Glomerular endothelial cell (primary cell): ENCODE measurements around the gene TUBGCP3. TPM values are rescaled to one million over a fixed set of nuclear protein-coding genes. Genes with fewer than 3 reads are reported as not detected.
"Not testable (repeated sequence)": the region's sequence is repeated elsewhere in the genome, so short reads cannot be mapped to it uniquely, and the experiment has no call there.

Source experiments
- DNase-seq: peaks from one replicate; pipeline ENCODE4 v3.0.0-alpha.2; 2011; ENCODE audit warnings: low read depth, low spot score; ENCODE audit errors: extremely low read depth
- total RNA-seq: library from RNA; depleted of rRNA; stranded (reverse); fragments of >200 nt; gene quantifications from 2 replicates; pipeline ENCODE4 v1.2.3, GENCODE V29; 2015

TUBGCP3 gene
- total RNA-seq, 1 donor from 2014 or later: 24.6 TPM

DNA sequence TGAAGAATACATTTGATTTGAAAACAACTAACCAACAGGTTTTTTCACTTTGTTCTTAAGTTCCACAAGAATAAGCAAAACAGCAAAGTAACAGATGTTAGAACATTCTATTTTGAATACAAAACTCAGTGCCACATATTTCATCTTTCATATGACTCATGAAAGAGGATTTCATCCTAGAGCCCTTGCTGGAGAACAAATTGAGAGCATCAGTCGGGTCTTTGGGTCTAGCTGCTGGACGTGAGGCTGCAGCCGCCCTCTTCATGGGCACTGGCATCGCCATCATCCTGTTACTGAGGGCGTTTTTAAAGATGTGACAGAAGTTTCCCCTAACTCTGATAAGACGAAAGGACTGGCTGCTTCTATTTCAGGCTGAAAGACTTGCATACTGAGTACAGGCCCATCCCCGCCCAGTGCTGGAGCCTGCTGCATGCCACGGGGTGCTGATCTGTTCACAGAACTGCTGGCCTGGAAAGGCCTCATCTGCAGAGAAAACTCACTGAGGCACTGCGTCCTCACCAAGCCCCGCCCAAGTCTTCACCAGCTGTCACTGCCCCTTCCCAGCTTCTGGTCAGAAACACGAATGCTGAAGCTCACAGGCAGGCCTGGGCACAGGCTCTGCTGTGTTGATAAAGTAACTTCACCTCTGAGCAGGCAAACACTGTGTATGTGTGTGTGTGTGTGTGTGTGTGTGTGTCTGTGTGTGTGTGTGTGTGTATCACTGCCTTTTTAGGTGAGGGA lies 101.4 kb downstream of the TUBGCP3 start:
- DNase-seq: no peak

DNA sequence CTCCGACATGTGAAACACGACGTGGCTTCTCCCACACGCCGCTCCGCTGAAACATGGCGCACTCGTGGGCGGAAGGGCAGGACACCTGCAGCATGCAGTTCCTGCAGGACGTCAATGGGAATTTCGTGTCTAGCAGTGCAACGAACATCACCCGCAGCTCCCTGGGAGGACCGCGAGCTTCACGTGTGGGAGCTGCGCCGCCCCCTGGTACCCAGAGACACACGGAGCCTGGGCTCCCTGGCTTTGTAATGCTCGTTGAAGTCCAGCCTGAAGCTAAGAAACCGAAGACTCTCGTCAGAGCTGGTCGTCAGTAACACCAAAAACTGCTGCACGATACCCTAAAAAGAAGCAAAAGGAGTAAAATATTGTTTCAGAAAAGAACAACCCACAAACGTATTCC lies 102.1 kb downstream of the TUBGCP3 start:
- DNase-seq: not testable (repeated sequence)

DNA sequence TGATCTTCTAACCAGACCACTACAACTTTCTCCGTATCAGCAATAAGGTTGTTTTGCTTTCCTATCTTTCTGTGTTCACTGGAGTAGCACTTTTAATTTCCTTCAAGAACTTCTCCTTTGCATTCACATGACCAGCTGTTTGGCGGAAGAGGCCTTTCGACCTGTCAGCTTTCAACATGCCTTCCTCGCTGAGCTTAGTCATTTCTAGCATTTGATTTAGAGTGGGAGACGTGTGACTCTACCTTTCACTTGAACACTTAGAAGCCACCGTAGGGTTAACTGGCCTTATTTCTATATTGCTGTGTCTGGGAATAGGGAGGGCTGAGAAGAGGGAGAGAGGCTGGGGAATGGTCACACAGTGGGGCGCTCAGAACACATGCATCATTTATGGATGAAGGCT lies 104.7 kb downstream of the TUBGCP3 start:
- no peak for DNase-seq

DNA sequence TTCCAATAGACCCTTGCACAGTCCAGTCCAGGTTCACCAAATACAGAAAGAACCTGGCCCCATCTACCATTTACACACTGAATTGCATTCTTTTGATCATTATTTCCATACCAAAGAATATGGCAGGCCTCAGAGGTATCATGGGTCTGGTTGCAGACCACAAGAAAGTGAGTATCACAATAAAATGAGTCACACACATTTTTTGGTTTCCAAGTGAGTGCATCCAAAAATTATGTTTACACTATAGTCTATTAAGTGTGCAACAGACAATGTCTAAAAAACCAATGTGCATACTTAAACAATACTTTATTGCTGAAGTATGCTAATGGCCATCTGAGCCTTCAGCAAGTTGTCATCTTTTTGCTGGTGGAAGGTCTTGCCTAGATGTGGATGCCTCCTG lies 106.5 kb downstream of the TUBGCP3 start:
- no peak for DNase-seq

GRCh38 chr13:112479389-112479788 lies 108.6 kb downstream of the TUBGCP3 start:
- no peak for DNase-seq

GRCh38 chr13:112477070-112477619 lies 110.8 kb downstream of the TUBGCP3 start:
- no peak for DNase-seq

- no peak for DNase-seq
Measured at GRCh38 chr13:112475889-112476288, 112.1 kb downstream of the TUBGCP3 start.

GRCh38 chr13:112474869-112475268 lies 113.1 kb downstream of the TUBGCP3 start:
- no peak for DNase-seq

DNA sequence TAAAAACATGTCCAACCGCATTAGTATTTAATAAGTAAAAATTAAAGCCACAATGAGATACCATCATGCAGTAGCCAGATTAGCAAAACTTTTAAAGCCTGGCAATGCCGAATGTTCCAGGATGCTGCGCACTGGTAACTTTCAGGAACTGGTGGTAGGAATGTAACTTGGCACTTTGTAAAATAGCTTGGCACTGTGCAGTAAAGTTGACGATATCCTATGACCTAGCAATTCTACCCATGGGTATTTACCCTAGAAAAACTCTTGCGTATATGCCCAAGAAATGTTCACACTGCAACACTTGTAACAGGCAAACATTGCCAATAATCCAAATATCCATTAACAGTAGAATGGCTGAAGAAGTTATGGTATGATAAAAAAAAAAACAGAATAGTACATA lies 114.1 kb downstream of the TUBGCP3 start:
- DNase-seq: no peak

GRCh38 chr13:112469071-112469745 lies 118.7 kb downstream of the TUBGCP3 start:
- DNase-seq: no peak

- no peak for DNase-seq
Measured at GRCh38 chr13:112468069-112468468, 119.9 kb downstream of the TUBGCP3 start.

DNA sequence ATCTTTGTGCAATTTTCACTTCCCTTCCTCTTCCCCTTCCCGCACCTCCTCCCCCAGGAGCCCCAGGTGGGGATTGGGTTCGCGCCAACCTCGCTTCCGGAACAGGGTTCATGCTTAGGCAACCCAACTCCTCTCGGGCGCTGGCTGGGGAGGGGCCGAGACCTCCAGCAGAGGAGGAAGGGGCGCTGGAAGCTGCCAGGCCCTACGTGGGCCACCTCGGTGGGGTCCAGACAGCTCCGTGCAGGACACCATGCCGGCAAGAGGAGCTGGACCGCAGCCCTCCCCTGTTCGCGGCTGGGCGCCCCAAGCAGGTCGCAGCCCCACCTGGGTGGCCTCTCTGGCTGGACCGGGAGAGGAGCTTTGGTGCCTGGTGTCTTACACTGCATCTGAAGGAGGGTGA lies 120.7 kb downstream of the TUBGCP3 start:
- no peak for DNase-seq

- DNase-seq: no peak
Measured at GRCh38 chr13:112466132-112467058, 121.6 kb downstream of the TUBGCP3 start.

DNA sequence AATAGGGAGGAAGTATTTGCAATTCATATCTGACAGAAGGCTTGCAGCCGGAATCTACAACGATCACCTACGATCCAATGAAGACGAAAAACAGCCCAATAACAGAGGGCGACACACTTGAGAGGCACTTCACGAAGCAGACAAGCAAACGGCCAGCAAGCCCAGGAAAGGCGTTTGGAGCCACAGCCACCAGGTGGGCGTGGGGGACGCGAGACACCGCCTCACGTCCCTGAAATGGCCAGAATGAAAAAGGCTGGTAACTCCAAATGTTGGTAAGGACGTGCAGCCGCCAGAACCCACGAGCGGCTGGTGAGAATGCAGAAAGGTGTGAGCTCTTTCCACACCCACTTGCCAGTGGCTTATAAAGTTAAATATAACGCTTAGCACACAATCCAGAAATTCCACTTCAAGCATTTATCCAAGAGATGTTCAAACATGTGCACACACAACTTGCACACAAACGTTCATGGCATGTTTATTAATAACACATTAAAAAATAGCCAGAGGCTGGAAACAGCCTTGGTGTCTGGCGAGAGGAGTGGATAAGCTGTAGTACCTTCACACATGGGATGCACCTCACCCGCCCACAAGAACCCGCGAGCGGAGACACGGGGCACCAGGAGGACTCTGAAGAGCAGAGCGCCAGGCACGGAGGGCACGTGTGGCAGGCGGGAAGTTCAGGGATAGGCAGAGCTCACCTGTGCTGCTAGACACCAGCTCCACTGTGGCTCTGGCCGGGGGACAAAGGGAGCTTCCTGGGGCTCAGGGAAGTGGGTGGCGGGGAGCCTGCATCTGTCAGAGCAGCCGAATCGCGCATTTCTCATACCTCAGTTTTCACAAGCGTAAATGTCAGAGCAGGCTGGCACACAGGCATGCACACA lies 122.5 kb downstream of the TUBGCP3 start:
- DNase-seq: no peak

GRCh38 chr13:112464720-112465119 lies 123.2 kb downstream of the TUBGCP3 start:
- DNase-seq: no peak

DNA sequence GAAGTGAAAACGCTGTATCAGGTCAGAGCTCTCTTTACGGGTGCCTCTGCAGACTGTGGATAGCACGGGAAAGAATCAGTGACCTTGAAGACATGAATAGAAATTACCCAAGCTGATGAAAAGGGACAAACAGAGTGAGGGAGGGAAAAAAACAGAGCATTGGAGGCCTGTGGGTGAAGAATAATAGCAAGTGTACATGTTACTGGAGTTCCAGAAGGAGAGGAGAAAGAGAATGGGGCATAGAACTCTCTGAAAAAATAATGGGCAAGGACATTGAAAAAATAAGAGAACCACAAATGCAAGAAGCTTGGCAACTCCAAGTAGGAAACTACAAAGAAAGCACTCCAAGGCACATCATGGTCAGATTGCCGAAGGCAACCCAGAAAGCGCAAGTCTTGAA lies 125.5 kb downstream of the TUBGCP3 start:
- DNase-seq: no peak

- no peak for DNase-seq
Measured at GRCh38 chr13:112457485-112457884, 130.5 kb downstream of the TUBGCP3 start.

GRCh38 chr13:112457081-112457480 lies 130.9 kb downstream of the TUBGCP3 start:
- no peak for DNase-seq

DNA sequence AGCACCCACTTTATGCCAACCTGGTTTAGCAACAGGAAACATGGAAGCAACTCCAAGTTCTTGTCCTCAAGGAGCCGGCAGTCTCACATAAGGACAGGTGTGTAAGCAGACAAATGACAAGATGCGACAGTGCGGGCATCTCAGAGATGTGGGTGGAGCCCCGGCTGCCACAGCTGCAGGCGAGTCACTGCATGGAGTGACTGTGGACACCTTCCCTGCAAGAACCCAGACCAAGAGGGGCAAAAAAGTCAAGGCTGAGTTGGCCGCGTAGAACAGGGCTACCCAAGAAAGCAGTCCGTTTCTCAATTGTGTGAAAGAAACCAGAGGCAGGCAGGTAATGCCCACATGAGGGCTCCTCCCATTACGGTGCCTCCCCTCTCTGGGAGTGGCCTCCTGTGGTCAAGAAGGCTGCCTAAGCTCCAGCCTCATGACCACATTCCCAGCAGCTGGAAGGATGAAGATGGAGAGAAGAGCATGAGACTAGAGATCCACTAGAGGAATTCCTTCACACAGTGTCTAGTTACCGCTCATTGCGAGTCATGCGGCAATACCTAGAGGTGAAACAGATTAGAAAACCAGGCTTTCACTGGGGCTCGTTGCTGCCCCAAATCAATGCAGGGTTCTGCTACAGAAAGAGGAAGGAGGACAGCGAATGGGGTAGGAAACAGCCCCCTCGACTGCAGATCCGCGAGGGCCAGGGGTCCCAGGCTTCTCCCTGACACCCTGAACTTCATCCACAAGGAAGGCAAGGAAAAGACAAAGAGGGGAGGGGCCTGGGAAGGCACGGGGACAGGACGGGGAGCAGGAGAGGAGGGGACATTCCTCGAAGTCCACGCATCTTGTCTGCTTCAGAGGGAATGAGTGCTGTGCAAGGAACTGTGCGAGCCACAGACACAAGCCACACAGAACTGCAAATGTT lies 131.6 kb downstream of the TUBGCP3 start:
- no peak for DNase-seq
